Epithelial cell of proximal tubule (primary cell): ENCODE measurements around the gene PTPRD. TPM values are rescaled to one million over a fixed set of nuclear protein-coding genes. Genes with fewer than 3 reads are reported as not detected.

Experiments
- DNase-seq: peaks from one replicate; pipeline ENCODE4 v3.0.0-alpha.2; 2011; ENCODE audit warnings: low read depth
- H3K4me3 ChIP-seq: 2 replicates; pipeline ENCODE4 v1.5.1; 2011; ENCODE audit warnings: low read depth, mild to moderate bottlenecking, low read length
- total RNA-seq: library from RNA; depleted of rRNA; stranded (reverse); fragments of >200 nt; gene quantifications from 2 replicates; pipeline ENCODE4 v1.2.3, GENCODE V29; 2015
- TF ChIP-seq, protein P1 (sequence below): conservative IDR thresholded peaks from 2 replicates; pipeline ENCODE4 v1.5.1; 2012; ENCODE audit warnings: low read depth, mild to moderate bottlenecking, low read length

The PTPRD gene
- total RNA-seq, 1 donor from 2014 or later = 3.2 TPM

DNA sequence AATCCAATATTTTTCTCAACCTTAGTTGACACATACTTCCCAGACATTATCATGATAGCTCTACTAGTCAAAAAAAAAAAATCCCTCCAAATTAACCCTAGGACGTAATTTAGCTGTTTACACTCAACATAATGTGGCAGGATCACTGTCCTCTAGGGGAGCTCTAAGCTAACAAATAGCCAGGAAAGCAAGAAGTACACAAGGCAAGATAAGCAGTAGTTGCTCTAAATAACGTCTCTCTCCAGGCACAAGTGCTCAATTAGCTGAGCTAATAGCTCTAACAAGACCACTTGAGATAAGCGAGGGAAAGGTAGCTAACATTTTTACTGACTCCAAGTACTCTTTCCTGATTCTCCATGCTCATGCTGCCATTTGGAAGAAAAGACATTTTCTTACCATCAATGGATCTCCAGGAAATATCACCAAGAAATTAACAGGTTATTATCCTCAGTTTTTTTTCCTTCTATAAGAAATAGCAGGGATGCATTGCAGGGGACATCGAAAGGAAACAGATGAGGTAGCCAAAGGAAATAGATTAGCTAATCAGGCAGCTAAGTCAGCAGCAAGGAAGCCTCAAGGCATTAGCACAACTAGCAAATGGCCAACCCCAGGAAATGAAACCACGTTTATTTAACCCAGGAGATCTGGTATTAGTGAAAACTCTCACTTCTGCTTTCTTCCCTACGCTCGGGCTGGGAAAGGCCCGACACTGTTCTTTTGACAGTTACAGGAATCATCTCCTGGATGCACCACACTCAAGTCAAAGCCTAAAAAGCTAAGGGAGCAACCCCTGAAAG lies 614.1 kb downstream of the PTPRD start:
- TF ChIP-seq, protein P1, sequence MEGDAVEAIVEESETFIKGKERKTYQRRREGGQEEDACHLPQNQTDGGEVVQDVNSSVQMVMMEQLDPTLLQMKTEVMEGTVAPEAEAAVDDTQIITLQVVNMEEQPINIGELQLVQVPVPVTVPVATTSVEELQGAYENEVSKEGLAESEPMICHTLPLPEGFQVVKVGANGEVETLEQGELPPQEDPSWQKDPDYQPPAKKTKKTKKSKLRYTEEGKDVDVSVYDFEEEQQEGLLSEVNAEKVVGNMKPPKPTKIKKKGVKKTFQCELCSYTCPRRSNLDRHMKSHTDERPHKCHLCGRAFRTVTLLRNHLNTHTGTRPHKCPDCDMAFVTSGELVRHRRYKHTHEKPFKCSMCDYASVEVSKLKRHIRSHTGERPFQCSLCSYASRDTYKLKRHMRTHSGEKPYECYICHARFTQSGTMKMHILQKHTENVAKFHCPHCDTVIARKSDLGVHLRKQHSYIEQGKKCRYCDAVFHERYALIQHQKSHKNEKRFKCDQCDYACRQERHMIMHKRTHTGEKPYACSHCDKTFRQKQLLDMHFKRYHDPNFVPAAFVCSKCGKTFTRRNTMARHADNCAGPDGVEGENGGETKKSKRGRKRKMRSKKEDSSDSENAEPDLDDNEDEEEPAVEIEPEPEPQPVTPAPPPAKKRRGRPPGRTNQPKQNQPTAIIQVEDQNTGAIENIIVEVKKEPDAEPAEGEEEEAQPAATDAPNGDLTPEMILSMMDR = peak; percentile 52
- no peak overlapping the region for H3K4me3 ChIP-seq
- no peak for DNase-seq

DNA sequence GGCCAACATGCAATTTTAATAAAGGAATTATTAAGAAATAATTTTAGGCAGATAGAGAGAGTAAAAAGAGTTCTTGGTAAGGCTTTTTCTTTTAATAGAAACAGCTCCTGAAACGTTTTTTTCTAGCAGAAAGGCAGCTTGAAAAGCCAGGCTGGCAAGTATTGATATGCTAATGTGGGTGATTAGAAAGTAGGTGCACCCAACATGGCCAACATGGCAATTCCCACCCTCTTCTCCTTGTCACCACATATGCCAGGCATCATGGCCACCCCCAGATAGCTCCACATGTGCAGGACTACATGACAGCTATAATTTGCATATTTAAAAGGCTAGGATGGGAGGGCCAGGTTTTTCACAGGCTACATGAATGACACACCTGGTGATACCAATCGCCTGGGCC lies 615.2 kb downstream of the PTPRD start:
- no peak overlapping the region for H3K4me3 ChIP-seq
- TF ChIP-seq, protein P1 = no peak
- DNase-seq = no peak

DNA sequence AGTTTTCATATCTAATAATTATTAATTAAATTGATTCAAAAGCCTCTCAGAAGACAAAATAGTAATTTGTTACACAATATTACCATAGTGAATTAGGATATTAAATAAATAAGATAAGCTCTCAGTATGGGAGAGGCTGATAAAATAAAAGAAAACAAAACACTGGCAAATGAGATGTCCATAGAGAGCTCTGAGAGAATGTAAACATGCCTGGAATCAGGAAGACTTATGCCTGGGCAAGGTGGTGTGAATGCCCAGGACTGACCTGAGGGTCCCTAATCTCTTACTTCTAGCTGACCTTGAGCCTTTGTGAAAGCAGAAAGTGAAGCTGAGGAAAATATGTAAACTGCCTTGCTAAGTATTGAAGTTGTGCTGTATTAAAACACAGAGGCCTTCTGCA lies 616.5 kb downstream of the PTPRD start:
- no peak overlapping the region for H3K4me3 ChIP-seq
- no peak for DNase-seq
- TF ChIP-seq, protein P1 = no peak

DNA sequence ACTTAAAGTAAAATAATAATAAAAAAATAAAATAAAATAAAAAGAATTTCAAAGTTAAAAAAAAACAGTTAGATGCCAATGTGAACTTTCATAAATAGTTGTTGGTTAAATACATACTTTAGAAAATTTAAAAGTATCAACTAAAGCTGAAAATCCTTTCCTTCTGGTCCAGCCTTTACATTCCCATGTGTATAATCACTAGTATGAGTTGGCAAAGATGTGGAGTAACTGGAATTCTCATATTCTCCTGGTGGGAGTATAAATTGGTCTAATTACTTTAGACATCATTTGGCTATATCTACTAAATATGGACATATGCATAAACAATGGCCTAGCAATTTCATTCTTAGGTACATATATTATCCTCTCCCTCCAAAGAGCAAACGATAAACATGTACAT lies 619.9 kb downstream of the PTPRD start:
- DNase-seq = no peak
- TF ChIP-seq, protein P1 = no peak
- H3K4me3 ChIP-seq = no peak overlapping the region

DNA sequence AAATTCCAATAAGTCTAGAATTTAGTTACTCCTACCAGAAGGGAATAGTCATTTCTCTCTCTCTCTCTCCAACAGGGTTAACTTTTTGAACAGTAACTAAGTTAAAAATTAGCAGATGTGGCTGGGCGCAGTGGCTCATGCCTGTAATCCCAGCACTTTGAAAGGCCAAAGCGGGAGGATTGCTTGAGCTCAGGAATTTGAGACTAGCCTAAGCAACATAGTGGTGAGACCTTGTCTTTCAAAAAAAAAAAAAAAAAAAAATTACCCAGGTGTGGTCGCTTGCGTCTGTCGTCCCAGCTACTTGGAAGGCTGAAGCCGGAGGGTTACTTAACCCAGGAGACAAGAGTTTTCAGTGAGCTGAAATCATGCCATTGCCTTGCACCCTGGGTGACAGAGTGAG lies 639.7 kb downstream of the PTPRD start:
- no peak overlapping the region for H3K4me3 ChIP-seq
- TF ChIP-seq, protein P1 = no peak
- DNase-seq = peak; percentile 46

DNA sequence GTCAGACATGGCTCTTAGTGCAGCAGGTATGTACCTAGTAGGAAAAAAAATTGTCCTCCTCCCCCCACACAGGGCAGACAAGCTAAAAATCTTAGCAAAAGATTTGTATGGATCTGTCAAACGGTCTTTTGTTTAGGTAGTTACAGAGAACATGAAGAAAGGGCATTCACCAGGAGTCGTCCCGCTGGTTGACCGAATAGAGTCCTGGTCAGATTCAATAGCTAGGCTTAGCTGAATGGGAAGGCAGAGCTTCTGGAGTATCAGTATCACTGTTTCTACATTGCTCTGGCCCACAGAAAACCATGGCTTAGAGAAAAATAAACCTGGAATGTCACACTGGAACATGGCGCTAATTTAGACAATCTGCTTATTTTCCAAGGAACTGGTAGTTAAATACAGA lies 642.3 kb downstream of the PTPRD start:
- H3K4me3 ChIP-seq = no peak overlapping the region
- no peak for DNase-seq
- TF ChIP-seq, protein P1 = no peak

DNA sequence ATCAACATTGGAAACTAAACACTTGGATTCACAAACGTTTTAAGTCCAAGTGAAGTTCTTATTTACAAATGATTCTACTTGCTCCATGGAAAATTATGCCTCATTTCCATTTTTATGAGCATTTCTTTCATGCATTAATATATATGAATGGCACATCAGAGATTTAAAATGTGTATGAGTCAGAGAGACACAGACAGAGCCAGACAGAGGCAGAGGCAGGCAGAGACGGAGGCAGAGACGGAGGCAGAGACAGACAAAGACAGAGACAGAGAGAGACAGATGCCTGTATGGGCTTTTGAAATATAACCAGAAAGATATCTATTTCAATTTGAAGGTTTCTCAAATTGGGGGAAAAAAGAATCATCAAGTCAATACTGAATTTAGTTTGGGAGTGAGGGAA lies 649.0 kb downstream of the PTPRD start:
- no peak for DNase-seq
- H3K4me3 ChIP-seq = no peak overlapping the region
- TF ChIP-seq, protein P1 = no peak
